Suppressor macrophage (primary cell): ENCODE results near the gene DNAH6.
"Not testable (repeated sequence)": the region's sequence is repeated elsewhere in the genome, so short reads cannot be mapped to it uniquely, and the experiment has no call there.

Experiments
- DNase-seq, 4 experiments: peaks; one replicate each; pipeline ENCODE4 v3.0.0-alpha.2; 2020 to 2022
- total RNA-seq, 17 experiments: gene quantifications; one replicate each; lab custom pipeline; 2026; ENCODE audit warnings: mixed read lengths in 6 of 17, inconsistent platforms in 3 of 17; lab: John Stamatoyannopoulos, UW

Gene DNAH6, protein sequence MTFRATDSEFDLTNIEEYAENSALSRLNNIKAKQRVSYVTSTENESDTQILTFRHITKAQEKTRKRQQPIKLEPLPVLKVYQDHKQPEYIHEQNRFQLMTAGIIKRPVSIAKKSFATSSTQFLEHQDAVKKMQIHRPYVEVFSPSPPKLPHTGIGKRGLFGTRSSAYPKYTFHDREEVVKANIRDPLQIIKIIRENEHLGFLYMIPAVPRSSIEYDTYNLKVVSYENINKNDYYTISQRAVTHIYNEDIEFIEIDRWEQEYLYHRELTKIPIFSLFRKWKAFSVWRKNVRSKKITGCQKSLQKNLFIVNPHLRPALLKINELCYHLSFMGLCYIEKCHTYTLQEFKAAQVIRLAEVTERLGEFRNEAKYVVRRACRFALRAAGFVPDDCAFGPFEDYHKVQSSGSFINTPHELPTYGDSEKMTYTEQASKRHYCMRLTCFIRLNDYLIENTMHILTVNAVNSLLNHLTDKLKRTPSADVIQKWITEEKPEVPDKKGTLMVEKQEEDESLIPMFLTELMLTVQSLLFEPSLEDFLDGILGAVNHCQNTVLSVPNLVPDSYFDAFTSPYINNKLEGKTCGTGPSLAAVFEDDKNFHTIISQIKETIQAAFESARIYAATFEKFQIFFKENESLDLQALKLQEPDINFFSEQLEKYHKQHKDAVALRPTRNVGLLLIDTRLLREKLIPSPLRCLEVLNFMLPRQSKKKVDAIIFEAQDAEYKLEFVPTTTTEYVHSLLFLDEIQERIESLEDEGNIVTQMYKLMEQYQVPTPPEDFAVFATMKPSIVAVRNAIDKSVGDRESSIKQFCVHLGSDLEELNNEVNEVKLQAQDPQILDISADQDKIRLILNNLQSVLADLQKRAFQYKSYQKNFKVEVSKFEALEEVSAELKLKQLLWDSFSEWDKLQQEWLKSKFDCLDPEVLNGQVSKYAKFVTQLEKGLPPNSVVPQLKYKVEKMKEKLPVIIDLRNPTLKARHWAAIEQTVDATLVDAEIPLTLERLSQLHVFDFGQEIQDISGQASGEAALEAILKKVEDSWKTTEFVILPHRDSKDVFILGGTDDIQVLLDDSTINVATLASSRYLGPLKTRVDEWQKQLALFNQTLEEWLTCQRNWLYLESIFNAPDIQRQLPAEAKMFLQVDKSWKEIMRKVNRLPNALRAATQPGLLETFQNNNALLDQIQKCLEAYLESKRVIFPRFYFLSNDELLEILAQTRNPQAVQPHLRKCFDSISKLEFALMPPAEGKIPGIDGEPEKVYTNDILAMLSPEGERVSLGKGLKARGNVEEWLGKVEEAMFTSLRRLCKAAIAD (N-terminal part only)
- 0 to 8.5 (median 0.12) reads per million in 17 experiments for total RNA-seq

DNA sequence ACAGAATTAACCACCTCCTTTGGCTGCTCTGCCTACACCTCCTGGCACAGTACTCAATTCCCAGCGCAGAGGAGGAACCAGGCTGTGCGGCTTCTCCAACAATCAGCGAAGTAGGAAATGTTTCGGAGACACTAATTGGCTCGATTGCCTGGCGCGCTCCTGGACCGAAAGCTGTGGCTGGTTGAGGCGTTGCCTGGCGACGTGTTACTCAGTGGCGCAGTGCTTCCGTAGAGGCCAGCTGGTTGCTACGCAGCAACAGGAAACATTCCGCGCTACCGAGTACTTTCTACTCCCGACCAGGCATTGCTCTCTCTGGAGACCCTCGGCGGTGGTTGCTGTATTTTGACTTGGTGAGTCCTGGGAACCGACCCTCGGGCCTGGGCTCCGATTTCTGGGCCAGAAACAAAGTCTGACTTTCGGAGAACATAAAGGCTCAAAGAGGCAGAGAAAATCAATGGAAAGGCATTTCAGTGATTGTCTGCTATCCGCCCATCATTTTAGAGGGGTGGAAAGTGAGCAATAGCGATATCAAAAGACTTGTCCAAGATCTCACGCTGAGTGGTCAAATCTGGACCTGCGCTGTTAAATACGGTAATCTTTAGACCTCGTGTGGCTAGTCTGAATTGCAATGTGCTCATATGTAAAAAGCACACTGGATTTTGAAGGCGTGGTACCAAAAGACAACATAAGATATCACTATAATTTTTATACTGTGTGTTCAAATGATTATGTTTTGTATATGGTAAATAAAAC, at the start of gene DNAH6:
TSS of gene DNAH6 (plus strand) at position 265 of the 753 bp plus-strand sequence. CDS start 1,329 bp downstream, outside the sequence.
- peak; percentile 85 to 89 (median 88) for DNase-seq

DNA sequence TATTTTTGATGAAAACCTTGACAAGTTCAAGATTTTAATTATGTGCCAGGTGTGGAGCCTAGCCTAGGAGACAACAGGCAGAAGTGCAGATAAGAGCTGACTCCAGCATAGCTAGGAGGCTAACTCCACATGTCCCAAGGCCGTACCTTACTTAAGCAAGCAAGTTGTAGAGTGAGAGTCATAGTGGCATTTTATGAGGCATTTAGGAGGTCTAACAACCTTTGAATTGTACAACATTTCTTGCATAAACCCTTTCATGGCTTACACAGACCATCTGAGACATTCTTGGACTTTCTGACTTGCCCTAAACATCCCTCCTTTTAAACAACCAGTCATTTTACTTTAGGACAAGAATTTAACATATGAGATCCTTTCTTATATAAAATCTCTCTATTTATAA, 48.9 kb upstream of the DNAH6 start:
- no peak for DNase-seq

DNA sequence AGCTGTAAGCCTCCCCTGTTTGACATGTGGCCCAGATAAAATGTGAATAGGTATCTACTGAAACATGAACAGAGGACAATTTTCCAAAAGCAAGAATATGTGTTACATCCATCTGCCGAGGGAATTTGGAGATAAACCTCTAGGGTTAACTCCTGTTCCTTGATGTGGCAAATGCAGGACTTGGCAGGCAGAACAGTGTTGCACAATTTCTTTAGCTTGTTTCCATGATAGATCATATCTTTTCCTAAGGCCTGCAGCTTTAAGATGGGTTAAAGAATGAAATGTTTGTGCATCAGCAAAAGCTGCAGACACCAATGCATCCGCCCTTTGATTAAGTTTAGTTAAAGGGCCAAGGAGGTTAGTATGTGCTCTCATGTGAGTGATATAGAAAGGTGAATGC, 43.9 kb upstream of the DNAH6 start:
- DNase-seq, result not testable (repeated sequence)

DNA sequence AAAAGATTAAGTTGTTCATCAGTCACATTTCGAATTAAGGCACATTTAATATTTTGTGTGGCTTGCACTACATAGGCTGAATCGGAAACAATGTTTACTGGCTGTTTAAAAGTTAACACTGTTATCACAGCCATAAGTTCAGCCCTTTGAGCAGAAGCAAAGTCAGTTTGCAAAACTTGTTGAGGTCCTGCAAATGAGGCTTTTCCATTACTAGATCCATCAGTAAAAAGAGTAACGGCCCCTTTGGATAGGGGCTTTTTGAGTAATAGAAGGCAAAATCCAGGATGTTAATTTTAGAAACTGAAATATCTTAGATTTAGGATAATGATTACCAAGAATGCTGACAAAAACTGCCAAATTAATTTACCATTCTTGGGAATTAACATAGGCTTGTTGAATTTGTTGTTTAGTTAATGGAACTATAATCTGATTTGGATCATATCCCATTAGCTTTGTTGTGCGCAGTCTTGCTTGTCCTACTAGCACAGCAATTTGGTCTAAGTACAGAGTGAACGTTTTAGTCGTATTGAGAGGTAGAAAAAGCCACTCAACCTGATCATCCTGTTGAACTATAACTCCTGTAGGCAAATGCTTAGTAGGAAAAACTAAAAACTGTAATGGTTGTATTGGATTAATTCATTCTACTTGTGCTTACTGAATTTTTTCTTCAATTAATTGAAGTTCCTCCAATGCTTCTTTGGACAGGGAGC, 43.3 kb upstream of the DNAH6 start:
- DNase-seq, result no peak

DNA sequence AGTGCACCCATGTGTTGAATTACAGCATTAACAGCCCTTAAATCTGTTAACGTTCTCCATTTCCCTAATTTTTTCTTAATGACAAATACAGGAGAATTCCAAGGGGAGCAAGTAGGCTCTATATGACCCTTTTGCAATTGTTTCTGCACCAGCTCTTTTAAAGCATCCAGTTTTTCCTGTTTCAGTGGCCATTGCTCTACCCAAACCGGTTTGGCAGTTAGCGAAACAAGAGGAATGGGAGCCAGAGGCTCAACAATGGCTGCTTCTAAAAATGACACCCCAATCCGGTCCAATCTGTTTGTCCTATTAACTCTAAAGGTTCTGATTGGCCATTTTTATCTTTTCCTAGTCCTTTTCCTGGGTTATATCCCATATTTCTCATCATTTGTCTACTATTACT, 42.1 kb upstream of the DNAH6 start:
- no peak for DNase-seq

DNA sequence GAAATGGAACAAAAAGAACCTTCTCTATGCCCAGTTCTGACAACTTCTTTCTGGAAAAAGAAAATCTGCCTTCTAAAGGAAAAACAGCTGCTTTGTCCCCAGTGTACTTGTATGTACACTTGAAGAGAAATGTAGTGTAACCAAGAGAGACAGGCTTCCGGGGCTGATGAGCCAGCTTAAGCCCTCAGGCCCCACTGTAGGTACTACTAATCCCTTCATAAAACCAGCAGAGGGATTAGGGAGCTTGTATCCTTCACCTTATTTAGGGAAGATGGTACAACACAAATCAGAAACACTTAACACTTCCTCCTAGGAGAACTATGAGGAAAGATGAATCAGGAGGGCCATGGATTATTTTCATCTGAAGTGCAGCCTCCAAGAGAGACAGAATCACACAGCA, 38.4 kb upstream of the DNAH6 start:
- DNase-seq, result no peak

DNA sequence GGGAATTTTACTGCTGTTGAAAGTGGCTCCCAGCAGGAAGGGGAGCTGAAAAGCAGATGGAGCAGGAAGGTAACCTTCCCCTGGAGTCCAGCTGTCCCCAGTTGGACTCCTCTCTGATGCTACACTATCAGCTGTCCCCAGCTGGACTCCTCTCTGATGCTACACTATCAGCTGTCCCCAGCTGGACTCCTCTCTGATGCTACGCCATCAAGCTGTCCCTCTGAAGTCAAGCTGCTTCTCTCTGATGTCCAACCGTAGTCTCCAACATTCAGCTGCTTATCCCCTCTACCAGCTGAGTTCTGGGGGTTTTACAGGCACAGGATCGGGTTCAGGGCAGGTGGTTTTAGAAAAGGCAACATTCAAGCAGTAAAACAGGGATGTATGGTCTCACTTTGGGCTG, 37.4 kb upstream of the DNAH6 start:
- DNase-seq, result no peak

DNA sequence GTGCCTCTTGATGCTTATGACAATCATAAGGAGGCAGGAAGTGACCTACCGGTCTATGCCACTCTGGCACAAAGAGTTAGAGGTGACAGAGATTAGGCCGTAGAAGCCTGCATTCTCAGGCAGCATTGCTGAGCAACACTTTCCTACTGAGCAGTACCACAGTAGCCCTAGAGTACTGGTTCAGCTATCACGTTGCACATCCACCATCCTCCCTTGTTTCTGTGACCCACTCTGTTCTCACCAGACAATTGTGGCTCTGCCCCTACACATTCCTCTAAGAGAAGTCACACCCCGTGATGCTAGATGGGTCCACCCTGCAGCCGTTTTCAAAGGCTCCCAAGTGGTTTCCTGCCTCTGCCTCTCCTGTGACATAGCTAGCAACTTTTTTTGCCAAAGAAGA, 34.6 kb upstream of the DNAH6 start:
- no peak for DNase-seq

DNA sequence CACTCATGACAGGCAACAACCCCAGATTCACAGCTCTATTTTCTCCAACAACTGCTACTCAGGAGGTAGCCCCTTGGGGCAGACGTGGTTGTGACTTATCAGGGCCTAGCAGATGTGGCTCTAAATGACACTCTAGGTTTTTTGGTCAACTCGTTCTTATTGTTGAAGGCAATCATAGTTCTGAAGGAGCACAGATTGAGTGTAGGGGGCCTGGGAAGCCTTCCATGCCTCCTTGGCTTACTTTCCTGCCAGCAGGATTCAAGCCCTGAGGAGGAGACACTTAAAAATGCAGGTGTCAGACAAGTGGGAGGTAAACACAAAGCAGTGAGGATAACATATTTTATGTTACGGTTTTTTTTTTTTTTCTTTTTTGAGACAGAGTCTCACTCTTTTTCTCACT, 33.7 kb upstream of the DNAH6 start:
- no peak for DNase-seq

DNA sequence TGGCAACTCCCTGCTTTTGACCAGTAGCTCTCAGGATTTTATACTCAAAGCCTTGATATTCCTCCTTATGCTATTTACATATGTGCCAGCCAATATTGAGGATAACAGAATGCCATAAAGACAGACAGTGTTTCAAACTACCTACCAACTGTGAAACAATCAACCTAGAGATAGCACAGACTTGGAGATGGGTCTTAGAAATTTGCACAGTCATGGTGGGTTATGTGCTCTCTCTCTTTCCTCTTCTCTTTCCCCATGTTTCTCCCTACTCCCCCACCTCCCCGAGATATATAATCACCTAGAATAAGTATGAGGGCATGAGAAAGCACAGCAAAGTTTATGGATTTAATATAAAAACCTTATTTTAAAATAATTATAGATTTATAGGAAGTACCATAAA, 33.0 kb upstream of the DNAH6 start:
- DNase-seq, result no peak

DNA sequence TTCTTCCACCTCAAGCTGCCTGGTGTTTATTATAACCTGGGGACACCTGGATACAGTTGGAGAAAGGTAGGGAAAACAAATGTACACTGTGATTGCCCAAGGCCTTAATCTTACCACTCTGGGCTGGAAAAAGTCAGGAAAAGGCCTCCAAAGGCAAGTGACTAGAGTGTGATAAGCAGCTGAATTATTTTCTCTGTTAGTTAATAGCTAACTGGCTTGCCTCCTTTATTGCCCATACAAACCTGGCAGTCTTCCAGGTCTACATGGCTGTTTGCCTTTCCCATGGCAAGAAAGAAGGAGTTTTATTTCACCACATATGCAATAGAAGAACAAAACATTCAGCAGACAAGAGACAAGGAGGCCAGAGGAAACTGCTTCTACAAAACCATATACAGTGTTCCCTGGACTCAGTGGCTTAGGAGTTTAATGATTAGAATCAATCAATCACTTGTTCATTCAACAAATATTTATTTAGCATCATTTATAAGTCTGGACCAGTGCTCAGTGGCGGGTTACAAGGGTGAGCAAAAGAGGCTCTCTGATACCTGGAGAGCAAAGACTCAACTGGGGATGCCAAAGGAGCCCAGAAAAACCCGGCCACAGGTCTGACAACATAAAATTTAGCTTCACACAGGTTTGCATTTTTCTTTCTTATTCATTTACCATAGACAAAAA, 29.7 kb upstream of the DNAH6 start:
- DNase-seq, result no peak

DNA sequence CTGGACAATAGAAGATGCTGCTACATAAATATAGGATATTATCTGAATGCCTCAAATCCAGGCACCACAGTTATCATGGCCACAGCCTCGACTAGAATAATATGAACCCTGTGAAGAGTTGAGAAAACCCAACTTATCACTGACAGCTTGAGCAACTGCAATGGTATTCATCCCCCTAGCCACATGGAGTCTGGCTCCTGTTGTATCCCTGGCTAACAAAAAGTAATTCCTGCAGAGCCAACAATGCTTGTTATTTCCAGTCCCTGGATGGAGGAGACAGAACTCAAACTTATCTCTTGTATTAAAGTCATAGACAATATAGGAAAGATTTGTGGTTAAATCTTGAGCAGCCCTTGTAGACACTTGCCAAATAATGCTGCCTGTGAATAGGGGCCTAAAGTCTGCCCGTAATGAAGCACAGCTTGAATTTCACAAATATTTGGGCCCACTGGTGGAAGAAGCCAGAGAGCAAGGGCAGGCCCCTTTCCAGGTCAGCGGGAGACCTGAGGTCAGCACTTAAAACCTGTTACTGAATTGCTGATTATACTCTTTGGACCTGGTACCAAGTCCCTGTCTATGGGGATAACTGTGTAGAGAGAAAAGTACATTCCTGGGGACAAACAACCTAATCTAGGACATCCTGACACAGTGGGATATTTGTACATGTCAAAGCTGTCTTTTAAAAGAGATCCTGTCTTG, 28.9 kb upstream of the DNAH6 start:
- no peak for DNase-seq

DNA sequence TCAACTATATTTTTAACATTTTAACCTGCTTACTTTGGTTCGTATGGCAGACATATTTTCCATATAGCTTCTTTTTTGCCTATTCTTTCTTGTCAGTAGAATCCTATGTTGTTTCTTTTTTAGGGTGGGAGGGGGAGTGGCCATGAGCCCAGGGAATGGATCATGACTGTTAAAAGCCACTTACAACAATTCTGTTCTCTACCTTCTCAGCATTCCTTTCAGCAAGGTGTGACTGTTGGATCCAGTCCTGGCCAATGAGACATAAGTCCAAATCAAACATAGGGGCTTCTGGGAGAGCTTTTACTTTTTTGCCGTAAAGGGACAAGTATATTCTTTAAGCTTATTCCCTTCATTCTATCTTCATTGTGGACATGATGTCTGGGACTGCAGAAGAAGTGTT, 25.0 kb upstream of the DNAH6 start:
- no peak for DNase-seq

DNA sequence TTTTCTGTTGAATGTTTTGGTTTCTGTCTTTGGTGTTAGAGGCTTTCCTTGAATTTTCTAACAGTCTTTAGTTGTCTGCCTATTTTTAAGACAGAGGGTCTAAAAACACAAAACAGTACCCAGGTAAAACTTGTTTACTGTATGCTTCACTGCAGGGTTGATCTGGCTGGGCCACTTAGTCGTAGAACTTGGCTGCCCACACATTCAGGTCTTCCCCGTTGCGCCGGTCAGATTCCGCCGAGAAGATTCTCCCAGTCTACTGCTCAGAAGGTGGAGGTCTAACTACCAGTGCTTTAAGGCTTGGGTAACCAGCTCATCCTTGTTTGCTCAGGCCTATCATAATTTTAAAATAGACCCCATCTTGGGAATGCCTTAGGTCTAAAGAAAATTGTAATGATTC, 24.6 kb upstream of the DNAH6 start:
- no peak for DNase-seq

DNA sequence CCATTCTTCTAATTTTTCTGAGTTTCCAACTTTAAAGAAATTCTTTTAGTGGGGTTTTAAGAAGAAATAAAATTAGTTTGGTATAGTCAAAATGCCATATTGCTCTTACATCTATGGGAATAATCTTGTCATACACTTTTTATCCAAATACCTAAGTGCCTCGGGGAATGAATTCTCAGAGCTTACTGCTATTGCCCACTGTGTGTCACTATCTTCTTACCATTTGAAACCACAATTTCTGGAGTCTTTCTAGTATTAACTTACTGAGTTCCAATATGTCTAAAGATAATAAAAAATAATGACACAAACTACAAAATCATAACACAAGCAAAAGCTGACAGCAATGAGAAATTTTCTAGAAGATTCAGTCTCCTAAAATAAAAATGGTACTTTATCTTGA, 23.7 kb upstream of the DNAH6 start:
- DNase-seq, result no peak

DNA sequence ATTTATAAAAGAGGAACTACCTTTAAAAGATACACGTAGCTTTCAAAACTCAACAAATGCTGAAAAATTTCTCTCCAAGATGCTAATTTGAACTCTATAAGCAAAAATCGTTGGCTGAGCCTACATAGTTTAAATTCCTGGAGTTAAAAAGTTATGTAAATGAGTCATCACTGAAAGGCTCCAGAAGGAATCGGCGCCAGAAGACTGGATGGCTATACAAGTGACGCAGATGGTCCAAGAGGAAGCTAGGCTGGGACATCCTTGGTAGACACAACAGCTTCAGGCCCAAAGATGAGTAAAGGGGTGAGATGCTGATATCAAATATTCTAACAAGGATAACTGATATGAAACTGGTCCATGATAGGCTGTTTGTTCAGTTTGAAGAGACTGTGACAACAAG, 22.8 kb upstream of the DNAH6 start:
- no peak for DNase-seq

DNA sequence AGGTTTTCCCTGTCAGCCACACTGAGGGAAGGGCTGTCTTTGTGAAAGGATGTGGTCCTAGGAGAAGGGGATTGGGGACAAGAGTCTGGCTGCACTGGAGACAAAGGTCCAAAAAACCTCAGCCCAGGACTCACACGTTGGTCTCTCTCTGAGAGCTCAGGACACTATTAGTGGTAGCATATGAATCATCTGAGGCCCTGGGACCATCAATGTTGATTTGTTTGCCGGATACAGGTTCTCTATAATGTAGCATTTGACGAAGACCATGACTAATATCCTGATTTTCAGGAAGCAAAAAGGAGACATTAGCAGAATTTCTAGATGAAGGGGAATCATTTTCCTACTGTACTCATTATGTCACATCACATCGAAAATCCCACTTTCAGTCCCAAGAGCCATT, 22.2 kb upstream of the DNAH6 start:
- no peak for DNase-seq

DNA sequence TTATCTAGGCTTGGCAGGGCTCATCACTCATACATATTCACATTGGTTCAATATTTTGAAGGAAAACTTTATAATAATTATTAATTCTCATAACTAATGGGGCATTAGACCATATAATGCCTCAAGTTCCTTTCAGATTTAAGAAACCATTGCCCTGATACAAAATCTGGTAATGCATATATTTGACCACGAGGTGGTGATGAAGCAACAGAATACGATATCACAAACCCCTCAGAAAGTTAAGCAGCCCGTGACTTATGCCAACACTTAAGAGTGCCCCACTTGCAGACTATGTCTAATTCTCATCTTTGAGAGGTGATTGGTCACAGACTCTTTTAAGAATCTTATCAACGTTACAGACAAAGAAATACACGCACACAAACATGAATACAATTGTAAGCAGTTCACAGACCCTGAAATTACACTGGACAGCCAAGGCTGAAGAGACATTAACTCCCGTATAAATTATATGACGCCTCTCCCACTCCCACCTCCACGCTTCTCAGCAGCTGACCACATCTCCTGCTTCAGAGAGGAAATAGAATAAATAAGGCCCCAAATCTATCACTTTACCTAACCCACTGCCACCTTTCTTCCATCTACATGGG, 20.7 kb upstream of the DNAH6 start:
- DNase-seq, result peak; percentile 36 to 76 (median 64)

DNA sequence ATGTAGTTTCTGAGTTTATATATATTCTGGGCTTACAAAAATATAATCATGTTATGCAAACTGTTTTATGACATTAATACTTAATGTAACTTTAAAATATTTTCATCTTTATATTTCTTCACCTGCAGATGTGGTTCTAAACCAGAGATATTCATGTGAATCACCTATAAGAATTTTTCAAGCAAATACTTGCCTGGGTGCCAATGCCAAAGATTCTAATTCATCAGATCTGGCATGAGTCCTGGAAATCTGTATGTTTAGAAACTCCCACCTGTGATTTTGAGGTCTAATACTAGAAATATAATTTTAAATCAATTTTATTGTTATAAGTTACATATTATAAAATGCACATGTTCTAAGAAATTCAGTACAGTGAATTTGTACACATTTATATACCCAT, 19.9 kb upstream of the DNAH6 start:
- no peak for DNase-seq

DNA sequence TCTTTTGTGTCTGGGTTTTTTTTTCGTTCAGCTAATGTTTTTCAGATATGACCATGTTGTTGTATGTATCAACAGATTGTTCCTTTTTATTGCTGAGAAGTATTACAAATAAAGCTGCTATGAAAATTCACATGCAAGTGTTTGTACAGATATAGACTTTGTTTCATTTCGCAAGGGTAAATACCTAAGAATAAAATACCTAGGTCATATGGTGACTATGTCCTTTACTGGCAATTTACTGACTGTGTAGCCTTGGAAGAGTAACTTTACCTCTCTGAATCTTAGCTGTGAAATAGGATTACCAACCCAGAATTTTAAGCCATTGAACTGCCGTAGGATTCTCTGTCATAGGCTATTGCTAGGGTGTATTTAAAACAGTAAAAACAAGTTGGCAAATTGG, 19.0 kb upstream of the DNAH6 start:
- no peak for DNase-seq
